H1 (cell line): Measurements from ENCODE around the gene DENND1A. TPM values are rescaled to one million over a fixed set of nuclear protein-coding genes. Genes with fewer than 3 reads are reported as not detected.

Experiments used
- CTCF ChIA-PET: fragments of 300-600 bp; sonication (Branson Sonifier 250); formaldehyde crosslinking; loops from one replicate; lab custom pipeline; 2021; ENCODE audit not compliant: partially characterized antibody; lab: Charles Lee
- POLR2A ChIA-PET: fragments of 300-600 bp; sonication (Branson Sonifier 250); formaldehyde crosslinking; loops from one replicate; lab custom pipeline; 2021; ENCODE audit warnings: inconsistent platforms; ENCODE audit not compliant: partially characterized antibody; lab: Charles Lee
- DNase-seq, 2 experiments: peaks; one replicate each; pipeline versions ENCODE4 v3.0.0 to v3.0.0-alpha.2; 2010 to 2022; ENCODE audit warnings: low spot score in 2 of 2, low read depth in 1 of 2, mixed read lengths in 1 of 2
- FAIRE-seq: peaks from 2 replicates; lab custom pipeline; 2011; peaks lifted over from hg19 to GRCh38; lab: Jason Lieb, UNC
- H2AFZ ChIP-seq: 2 replicates; pipeline ENCODE4 v1.8.1; 2012; ENCODE audit warnings: low read length, inconsistent platforms
- H2AK5ac ChIP-seq: 2 replicates; pipeline ENCODE4 v1.6.1; 2013; ENCODE audit warnings: low read depth, low read length
- H2BK120ac ChIP-seq: replicated peaks from 2 replicates; pipeline ENCODE3; 2013; ENCODE audit warnings: low read depth, low read length, inconsistent platforms
- H2BK12ac ChIP-seq: 2 replicates; pipeline ENCODE4 v1.6.1; 2013; ENCODE audit warnings: low read depth, low read length
- H2BK15ac ChIP-seq: 2 replicates; pipeline ENCODE4 v1.6.1; 2013; ENCODE audit warnings: low read length
- H2BK20ac ChIP-seq: 2 replicates; pipeline ENCODE4 v1.6.1; 2013; ENCODE audit warnings: low read length
- H2BK5ac ChIP-seq: 2 replicates; pipeline ENCODE4 v1.6.1; 2013; ENCODE audit warnings: low read depth, low read length
- H3K14ac ChIP-seq: 2 replicates; pipeline ENCODE4 v1.6.1; 2013; ENCODE audit warnings: inconsistent platforms; ENCODE audit not compliant: insufficient read length
- H3K18ac ChIP-seq: 2 replicates; pipeline ENCODE4 v1.6.1; 2013; ENCODE audit warnings: low read length; ENCODE audit errors: extremely low read depth
- H3K23ac ChIP-seq: 2 replicates; pipeline ENCODE4 v1.6.1; 2013; ENCODE audit warnings: inconsistent platforms; ENCODE audit not compliant: insufficient read length
- H3K23me2 ChIP-seq: 2 replicates; pipeline ENCODE4 v1.6.1; 2013; ENCODE audit warnings: low read depth, low read length
- H3K27ac ChIP-seq: 2 replicates; pipeline ENCODE4 v1.6.1; 2011; ENCODE audit warnings: low read depth, low read length, inconsistent platforms
- H3K27me3 ChIP-seq, 4 experiments: replicated peaks in 1 of 4; 1 replicate in 1 of 4; 2 replicates in 3 of 4; pipeline versions ENCODE4 v1.6.1 to v1.8.1; 2011 to 2013; ENCODE audit warnings: low read length in 3 of 4, mild to moderate bottlenecking in 3 of 4, inconsistent platforms in 2 of 4, mixed read lengths in 2 of 4, moderate library complexity in 1 of 4; ENCODE audit not compliant: control insufficient read depth in 3 of 4, insufficient read depth in 3 of 4; ENCODE audit errors: extremely low read depth in 1 of 4
- H3K36me3 ChIP-seq, 4 experiments: 2 replicates each; pipeline versions ENCODE4 v1.6.1 to v1.8.1; 2011 to 2013; ENCODE audit warnings: mild to moderate bottlenecking in 4 of 4, low read length in 3 of 4, moderate library complexity in 2 of 4, control low read depth in 1 of 4, inconsistent platforms in 1 of 4; ENCODE audit not compliant: insufficient read depth in 4 of 4, control insufficient read depth in 2 of 4
- H3K4ac ChIP-seq: replicated peaks from 2 replicates; pipeline ENCODE3; 2013; ENCODE audit warnings: low read length, low read depth, mixed read lengths, inconsistent platforms; ENCODE audit not compliant: insufficient read length
- H3K4me1 ChIP-seq, 4 experiments: replicated peaks in 1 of 4; 1 replicate in 1 of 4; 2 replicates in 3 of 4; pipeline versions ENCODE4 v1.6.1 to v1.8.1; 2011 to 2013; ENCODE audit warnings: low read length in 3 of 4, inconsistent platforms in 2 of 4, mixed read lengths in 1 of 4; ENCODE audit not compliant: insufficient read depth in 4 of 4, control insufficient read depth in 3 of 4
- H3K4me2 ChIP-seq, 2 experiments: 2 replicates each; pipeline versions ENCODE4 v1.6.1 to v1.8.1; 2011 to 2013; ENCODE audit warnings: low read depth in 2 of 2, low read length in 2 of 2, control low read depth in 1 of 2, inconsistent platforms in 1 of 2, mild to moderate bottlenecking in 1 of 2; ENCODE audit not compliant: insufficient read depth in 1 of 2
- H3K4me3 ChIP-seq, 4 experiments: fragments of 200-600, 300-600 bp in 1 of 4; sonication (generic), shearing (Covaris generic), sonication (Bioruptor Twin) in 1 of 4; 2 replicates each; pipeline versions ENCODE4 v1.5.1 to v1.8.1; 2011 to 2016; ENCODE audit warnings: low read length in 4 of 4, low read depth in 3 of 4, control low read depth in 2 of 4, inconsistent platforms in 2 of 4, mild to moderate bottlenecking in 2 of 4, mixed read lengths in 1 of 4, moderate library complexity in 1 of 4; ENCODE audit not compliant: insufficient read depth in 2 of 4; ENCODE audit errors: extremely low read depth in 1 of 4
- H3K56ac ChIP-seq: replicated peaks from 2 replicates; pipeline ENCODE3; 2013; ENCODE audit warnings: low read depth, mild to moderate bottlenecking, mixed read lengths, low read length, inconsistent platforms; ENCODE audit not compliant: insufficient read length
- H3K79me1 ChIP-seq: 2 replicates; pipeline ENCODE4 v1.6.1; 2013; ENCODE audit warnings: low read depth, low read length, control low read depth
- H3K79me2 ChIP-seq, 2 experiments: 2 replicates each; pipeline versions ENCODE4 v1.6.1 to v1.8.1; 2012 to 2013; ENCODE audit warnings: low read length in 2 of 2, mild to moderate bottlenecking in 2 of 2, inconsistent platforms in 1 of 2; ENCODE audit not compliant: insufficient read depth in 2 of 2, control insufficient read depth in 1 of 2
- H3K9ac ChIP-seq, 4 experiments: replicated peaks in 1 of 4; 1 replicate in 1 of 4; 2 replicates in 3 of 4; pipeline versions ENCODE4 v1.6.1 to v1.8.1; 2011 to 2013; ENCODE audit warnings: low read depth in 3 of 4, low read length in 3 of 4, control low read depth in 2 of 4, mild to moderate bottlenecking in 2 of 4, moderate library complexity in 2 of 4, inconsistent platforms in 1 of 4; ENCODE audit errors: extremely low read depth in 1 of 4
- H3K9me3 ChIP-seq, 2 experiments: 2 replicates each; pipeline versions ENCODE4 v1.6.1 to v1.8.1; 2012 to 2013; ENCODE audit warnings: mild to moderate bottlenecking in 2 of 2, moderate library complexity in 2 of 2, control low read depth in 1 of 2, inconsistent platforms in 1 of 2, low read depth in 1 of 2, low read length in 1 of 2, mixed read lengths in 1 of 2; ENCODE audit not compliant: insufficient read depth in 2 of 2
- H4K20me1 ChIP-seq, 2 experiments: replicated peaks in 1 of 2; 2 replicates each; pipeline versions ENCODE3 to v1.8.1; 2011 to 2013; ENCODE audit warnings: inconsistent platforms in 2 of 2, low read length in 2 of 2, mild to moderate bottlenecking in 1 of 2; ENCODE audit not compliant: insufficient read depth in 2 of 2, control insufficient read depth in 1 of 2
- H4K5ac ChIP-seq: 2 replicates; pipeline ENCODE4 v1.6.1; 2013; ENCODE audit warnings: low read length, low read depth, mixed read lengths, inconsistent platforms; ENCODE audit not compliant: insufficient read length
- H4K8ac ChIP-seq: 2 replicates; pipeline ENCODE4 v1.8.0; 2013; ENCODE audit warnings: mild to moderate bottlenecking, moderate library complexity, low read length, inconsistent platforms; ENCODE audit not compliant: insufficient read depth; ENCODE audit errors: extremely low read depth
- H4K91ac ChIP-seq: replicated peaks from 2 replicates; pipeline ENCODE3; 2013; ENCODE audit warnings: low read length, mixed read lengths, inconsistent platforms; ENCODE audit not compliant: insufficient read length
- BCL11A ChIP-seq, 2 experiments: IDR thresholded peaks; one replicate each; pipeline ENCODE4 v1.6.1; 2011; ENCODE audit warnings: low read depth in 2 of 2, low read length in 2 of 2, mild to moderate bottlenecking in 2 of 2
- EGR1 ChIP-seq: IDR thresholded peaks from 2 replicates; pipeline ENCODE4 v1.6.1; 2011; ENCODE audit warnings: low read depth, low read length, borderline replicate concordance
- TCF12 ChIP-seq: IDR thresholded peaks from 2 replicates; pipeline ENCODE4 v1.6.1; 2011; ENCODE audit warnings: low read depth, mild to moderate bottlenecking, low read length
- WGBS, 2 experiments: shearing (Covaris generic) in 1 of 2; methylation state at CpG; one replicate each; pipeline versions ENCODE4 v1.1.6 to v1.1.7; 2013 to 2015; ENCODE audit warnings: low lambda C conversion rate in 2 of 2, mixed read lengths in 2 of 2, inconsistent platforms in 1 of 2, low coverage in 1 of 2, missing lambda C conversion rate in 1 of 2; ENCODE audit not compliant: insufficient replicate concordance in 2 of 2, insufficient coverage in 1 of 2, insufficient read length in 1 of 2; ENCODE audit errors: extremely low coverage in 1 of 2, missing lambda C conversion rate in 1 of 2; 5-methylcytosine and 5-hydroxymethylcytosine counted together
- polyA plus RNA-seq, 7 experiments: library from polyadenylated mRNA; depleted of rRNA in 3 of 7; stranded (reverse) in 5 of 7; unstranded in 2 of 7; fragments of >200 nt in 5 of 7; fragments of 200-250 nt in 2 of 7; gene quantifications; 1 replicate in 5 of 7; 2 replicates in 1 of 7; 4 replicates in 1 of 7; pipeline versions ENCODE4 v1.2.1 to v1.2.3, GENCODE V29; 2011 to 2013; ENCODE audit warnings: missing spikeins in 2 of 7, mixed read lengths in 2 of 7
- total RNA-seq: library from RNA; stranded (reverse); fragmentation: NEBNext Ultra II Directional; extraction: Animal tissue kit (Norgen Biotek cat#: 25700); gene quantifications from 2 replicates; pipeline ENCODE4 v1.2.1, GENCODE V29; 2021
- TF ChIP-seq, protein P1 (sequence below): IDR thresholded peaks from 2 replicates; pipeline ENCODE4 v1.6.1; 2012; ENCODE audit warnings: inconsistent platforms

DENND1A gene
- total and polyA plus RNA-seq, 2 of the 8 experiments (the other 6 are each of a cell fraction or from before 2014, with no cell fraction given), result 24.1 to 26.4 TPM

DNA sequence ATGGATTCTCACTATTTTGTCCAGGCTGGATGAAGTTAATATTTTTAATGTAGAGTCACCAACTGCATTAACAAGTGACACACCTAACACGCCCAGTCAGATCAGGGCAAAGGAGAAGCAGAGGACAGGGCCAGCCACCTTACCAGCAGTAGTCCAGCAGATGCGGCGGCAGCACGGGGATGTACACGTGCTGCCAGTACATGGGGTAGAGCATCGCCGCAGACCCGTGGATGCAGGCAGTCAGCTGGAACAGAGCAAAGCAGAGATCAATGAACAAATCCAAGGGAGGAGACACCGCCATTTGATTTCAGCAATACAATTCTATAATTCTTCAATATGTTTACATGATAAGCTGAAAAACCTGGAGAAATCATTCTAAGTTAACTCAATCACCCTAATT, 299.7 kb downstream of the DENND1A start:
- Histone ChIP-seq H4K20me1 (peaks cover 0 to 1% of the 10 kb centered on the region in 2 experiments), H3K79me1 (no peaks in the 10 kb centered on the region), H4K91ac (no peak overlapping the region), H2BK12ac (no peak overlapping the region), H3K14ac (no peak overlapping the region), H2BK15ac (no peak overlapping the region), H3K4me3 (no peak overlapping the region), H3K36me3 (no peaks in the 10 kb centered on the region), H3K4me1 (no peaks in the 10 kb centered on the region), H3K9me3 (no peaks in the 10 kb centered on the region), H3K23ac (no peak overlapping the region), H2AFZ (no peak overlapping the region), H4K5ac (no peak overlapping the region), H3K27ac (no peak overlapping the region), H3K27me3 (no peaks in the 10 kb centered on the region), H3K4ac (no peak overlapping the region), H2BK5ac (no peak overlapping the region), H3K18ac (no peak overlapping the region), H3K56ac (no peak overlapping the region), H2BK120ac (no peak overlapping the region), H3K4me2 (no peak overlapping the region), H3K79me2 (no peaks in the 10 kb centered on the region), H3K23me2 (no peaks in the 10 kb centered on the region), H2BK20ac (no peak overlapping the region), H2AK5ac (no peak overlapping the region), H4K8ac (no peak overlapping the region), H3K9ac (no peak overlapping the region)
- no peak for DNase-seq
- TF ChIP-seq TCF12, result no peak
- no peak for TF ChIP-seq EGR1
- no peak for TF ChIP-seq BCL11A (IDR thresholded peaks at IDR 0.05; ENCODE audit: low read depth in 2 of 2, low read length in 2 of 2)
- TF ChIP-seq, protein P1, sequence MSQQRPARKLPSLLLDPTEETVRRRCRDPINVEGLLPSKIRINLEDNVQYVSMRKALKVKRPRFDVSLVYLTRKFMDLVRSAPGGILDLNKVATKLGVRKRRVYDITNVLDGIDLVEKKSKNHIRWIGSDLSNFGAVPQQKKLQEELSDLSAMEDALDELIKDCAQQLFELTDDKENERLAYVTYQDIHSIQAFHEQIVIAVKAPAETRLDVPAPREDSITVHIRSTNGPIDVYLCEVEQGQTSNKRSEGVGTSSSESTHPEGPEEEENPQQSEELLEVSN, result no peak
- FAIRE-seq, result no peak
- CTCF ChIA-PET, result interaction anchor here (2.5 kb wide), 1 partner anchor 15 kb away, joined by 5 read pairs; no protein-coding TSS in a partner anchor
- 93% methylated on average over 9 of the region's 9 CpGs; no CpG with 5 or more reads in 1 of the 2 experiments for WGBS, 2 experiments
- POLR2A ChIA-PET, result no interaction called here
